Pancreas (tissue), 10 donors: ENCODE measurements around the gene ACSL3. TPM values are rescaled to one million over a fixed set of nuclear protein-coding genes. Genes with fewer than 3 reads are reported as not detected.
"Not testable (repeated sequence)": the region's sequence is repeated elsewhere in the genome, so short reads cannot be mapped to it uniquely, and the experiment has no call there.

Experiments
- ATAC-seq, 4 donors: fragments of 200-7000 bp; cut with Tn5 transposase; one replicate each; pipeline versions ENCODE4 v1.8.0 to v1.9.1; 2020; ENCODE audit warnings: mild to moderate bottlenecking in 4 of 4, moderate library complexity in 4 of 4
- DNase-seq, 6 donors: peaks; one replicate each; pipeline ENCODE4 v3.0.0-alpha.2; 2020
- FAIRE-seq: peaks from 2 replicates; lab custom pipeline; 2012; peaks lifted over from hg19 to GRCh38; lab: Jason Lieb, UNC
- H3K27ac ChIP-seq, 4 donors: fragments of 200-600 bp; sonication (generic); 1 replicate in 3 of 4; 2 replicates in 1 of 4; pipeline versions ENCODE4 v1.5.0 to v1.8.0; 2020
- H3K27me3 ChIP-seq, 4 donors: fragments of 200-600 bp; one replicate each; pipeline ENCODE4 v1.8.0; 2021
- H3K36me3 ChIP-seq, 3 donors: fragments of 200-600 bp; sonication (generic) in 1 of 3; one replicate each; pipeline versions ENCODE4 v1.5.0 to v1.8.0; 2020 to 2021
- H3K4me1 ChIP-seq, 3 donors: fragments of 200-600 bp; one replicate each; pipeline ENCODE4 v1.8.0; 2021
- H3K4me3 ChIP-seq, 4 donors: fragments of 200-600 bp; sonication (generic) in 2 of 4; one replicate each; pipeline versions ENCODE4 v1.5.0 to v1.8.0; 2020 to 2021
- H3K9me3 ChIP-seq, 4 donors: fragments of 200-600 bp; one replicate each; pipeline ENCODE4 v1.8.0; 2021
- CTCF ChIP-seq, 4 donors: fragments of 200-600 bp; sonication (generic) in 3 of 4; IDR thresholded peaks; one replicate each; pipeline versions ENCODE4 v1.5.0 to v1.8.0; 2021; ENCODE audit warnings: antibody characterized with exemption in 4 of 4
- WGBS, 2 donors: extraction: QIAGEN DNeasy Blood & Tissue Kit; methylation state at CpG; one replicate each; pipeline ENCODE4 v1.1.7; 2013; 5-methylcytosine and 5-hydroxymethylcytosine counted together
- intact Hi-C, 3 donors: fragments of 100-400 bp; cut with DNase I; formaldehyde crosslinking; loops; one replicate each; pipeline versions ENCODE4 v1.11.1 to v1.14.2; 2022
- polyA plus RNA-seq, 2 donors: library from polyadenylated mRNA; stranded (reverse); fragments of 200-250 nt; gene quantifications; one replicate each; pipeline ENCODE4 v1.2.3, GENCODE V29; 2013
- total RNA-seq, 6 donors: library from RNA; stranded (reverse); fragmentation: NEBNext Ultra II Directional in 4 of 6; extraction: Animal tissue kit (Norgen Biotek cat#: 25700) in 4 of 6; gene quantifications; one replicate each; pipeline versions ENCODE4 v1.2.1 to v1.2.4, GENCODE V29; 2021 to 2023
- donor health status: healthy with polysubstance abuse.
- donor health status: DM: no; HTN: no; CAD: no; lungs with moderate emphysema.
- donor health status: DM: no; HTN: no; CAD: no.
- donor health status: control.
- donor health status: control.
- donor health status: Bipolar disorder and iron deficiency.
- donor health status: DM: yes; HTN: yes; CAD: no.
- donor health status: DM: no; HTN: no; CAD: no.
- donor health status: DM: no; HTN: no; CAD: no.
- donor health status: DM: yes; HTN: yes; CAD: no.

Gene ACSL3
- total and polyA plus RNA-seq, 8 donors, result 4.7 to 32.0 (median 15.9) TPM

GRCh38 chr2:222842491-222843174, 18.2 kb upstream of the ACSL3 start:
- Histone ChIP-seq H3K27ac (peak overlapping the region in 1 of 4 donors; percentile 51), H3K36me3 (no peaks in the 10 kb centered on the region), H3K4me3 (no peak overlapping the region), H3K9me3 (no peaks in the 10 kb centered on the region), H3K27me3 (no peaks in the 10 kb centered on the region), H3K4me1 (peaks cover 0 to 4% (median 0%) of the 10 kb centered on the region in 3 donors)
- FAIRE-seq (no peak), ATAC-seq (peak in 3 of 4 donors; percentile 52 to 71 (median 55)), DNase-seq (no peak)
- 34 to 35% methylated on average over 3 of the region's 3 CpGs for WGBS, 2 donors
- TF ChIP-seq CTCF (IDR thresholded peaks at IDR 0.05), result no peak
- intact Hi-C loops, result no loop called here

GRCh38 chr2:222844323-222844722, 16.5 kb upstream of the ACSL3 start:
- FAIRE-seq, result no peak
- 80 to 84% methylated on average over 6 of the region's 6 CpGs for WGBS, 2 donors
- H3K27ac ChIP-seq, result no peak overlapping the region

GRCh38 chr2:222845314-222845713, 15.5 kb upstream of the ACSL3 start:
- H3K36me3 ChIP-seq, intact Hi-C loops, H3K4me1 ChIP-seq, H3K9me3 ChIP-seq, DNase-seq, H3K4me3 ChIP-seq, H3K27ac ChIP-seq, FAIRE-seq, H3K27me3 ChIP-seq, ATAC-seq: not testable (repeated sequence)
- WGBS, 2 donors, result 95 to 98% methylated on average over 3 of the region's 3 CpGs

More at GRCh38 chr2:222844323-222844722, 16.5 kb upstream of the ACSL3 start:
- Histone ChIP-seq H3K4me1 (peaks cover 0 to 4% (median 0%) of the 10 kb centered on the region in 3 donors), H3K27me3 (no peaks in the 10 kb centered on the region), H3K4me3 (no peak overlapping the region), H3K36me3 (no peaks in the 10 kb centered on the region), H3K9me3 (no peaks in the 10 kb centered on the region)
- DNase-seq (no peak), ATAC-seq (peak in 2 of 4 donors; percentile 43 to 63)
- no peak for TF ChIP-seq CTCF (IDR thresholded peaks at IDR 0.05)
- intact Hi-C loops, result no loop called here

GRCh38 chr2:222846003-222846402, 14.8 kb upstream of the ACSL3 start:
- H3K9me3 ChIP-seq, result no peaks in the 10 kb centered on the region
- WGBS, 2 donors, result 67 to 77% methylated on average over 4 of the region's 4 CpGs
- intact Hi-C loops, result no loop called here
- H3K27ac ChIP-seq, result no peak overlapping the region
- no peaks in the 10 kb centered on the region for H3K27me3 ChIP-seq
- no peak for ATAC-seq
- DNase-seq, result no peak
- FAIRE-seq, result no peak
- H3K4me1 ChIP-seq, result peaks cover 0 to 4% (median 0%) of the 10 kb centered on the region in 3 donors
- TF ChIP-seq CTCF (IDR thresholded peaks at IDR 0.05), result no peak
- no peaks in the 10 kb centered on the region for H3K36me3 ChIP-seq
- H3K4me3 ChIP-seq, result no peak overlapping the region

- WGBS, 2 donors, result 97 to 100% methylated on average over 6 of the region's 6 CpGs
- DNase-seq, H3K4me1 ChIP-seq, H3K36me3 ChIP-seq, intact Hi-C loops, H3K27me3 ChIP-seq, H3K27ac ChIP-seq, H3K4me3 ChIP-seq, ATAC-seq, H3K9me3 ChIP-seq, FAIRE-seq: not testable (repeated sequence)
Measured at GRCh38 chr2:222848031-222848430, 12.8 kb upstream of the ACSL3 start.

- no peak for FAIRE-seq
- 94% methylated on average over 9 of the region's 9 CpGs for WGBS, 2 donors
Measured at GRCh38 chr2:222848862-222849261, 12.0 kb upstream of the ACSL3 start.

More at GRCh38 chr2:222848862-222849261, 12.0 kb upstream of the ACSL3 start:
- Histone ChIP-seq H3K36me3 (no peaks in the 10 kb centered on the region), H3K27me3 (no peaks in the 10 kb centered on the region), H3K4me1 (no peaks in the 10 kb centered on the region), H3K4me3 (no peak overlapping the region), H3K27ac (no peak overlapping the region), H3K9me3 (no peaks in the 10 kb centered on the region)
- DNase-seq (no peak), ATAC-seq (no peak)
- intact Hi-C loops, result no loop called here
- TF ChIP-seq CTCF (IDR thresholded peaks at IDR 0.05), result no peak
